Heart right ventricle (tissue), 16 donors: ENCODE results near the gene PIGC. TPM values are rescaled to one million over a fixed set of nuclear protein-coding genes. Genes with fewer than 3 reads are reported as not detected.

Source experiments
- ATAC-seq, 8 donors: fragments of 200-7000 bp; cut with Tn5 transposase; one replicate each; pipeline ENCODE4 v1.9.1; 2020; ENCODE audit warnings: mild to moderate bottlenecking in 8 of 8, moderate library complexity in 8 of 8, moderate number of reproducible peaks in 1 of 8
- DNase-seq, 2 donors: peaks; one replicate each; pipeline ENCODE4 v3.0.0-alpha.2; 2020
- H3K27ac ChIP-seq, 10 donors: fragments of 200-600 bp; sonication (generic) in 2 of 10; one replicate each; pipeline versions ENCODE4 v1.5.0 to v1.8.0; 2020 to 2022; ENCODE audit warnings: mild to moderate bottlenecking in 3 of 10
- H3K27me3 ChIP-seq, 7 donors: fragments of 200-600 bp; one replicate each; pipeline ENCODE4 v1.8.0; 2021 to 2022; ENCODE audit warnings: mild to moderate bottlenecking in 2 of 7
- H3K36me3 ChIP-seq, 9 donors: fragments of 200-600 bp; sonication (generic) in 1 of 9; one replicate each; pipeline versions ENCODE4 v1.5.0 to v1.8.0; 2020 to 2022; ENCODE audit warnings: mild to moderate bottlenecking in 2 of 9
- H3K4me1 ChIP-seq, 9 donors: fragments of 200-600 bp; sonication (generic) in 1 of 9; one replicate each; pipeline versions ENCODE4 v1.5.0 to v1.8.0; 2020 to 2022; ENCODE audit warnings: mild to moderate bottlenecking in 4 of 9
- H3K4me3 ChIP-seq, 10 donors: fragments of 200-600 bp; sonication (generic) in 2 of 10; one replicate each; pipeline versions ENCODE4 v1.5.0 to v1.8.0; 2020 to 2022; ENCODE audit warnings: mild to moderate bottlenecking in 7 of 10, moderate library complexity in 2 of 10
- H3K9me3 ChIP-seq, 11 donors: fragments of 200-600 bp in 10 of 11; sonication (generic) in 2 of 11; one replicate each; pipeline versions ENCODE4 v1.5.0 to v1.8.0; 2013 to 2022; ENCODE audit warnings: mild to moderate bottlenecking in 2 of 11, control low read depth in 1 of 11, moderate library complexity in 1 of 11
- CTCF ChIP-seq, 9 donors: fragments of 200-600 bp; sonication (generic) in 2 of 9; IDR thresholded peaks; one replicate each; pipeline versions ENCODE4 v1.5.0 to v1.8.0; 2021 to 2022; ENCODE audit warnings: antibody characterized with exemption in 9 of 9, mild to moderate bottlenecking in 5 of 9, moderate library complexity in 1 of 9
- WGBS, 2 donors: extraction: QIAGEN DNeasy Blood & Tissue Kit; methylation state at CpG; one replicate each; pipeline ENCODE4 v1.1.7; 2013; ENCODE audit warnings: inconsistent platforms in 1 of 2; 5-methylcytosine and 5-hydroxymethylcytosine counted together
- intact Hi-C, 10 donors: fragments of 100-400 bp; cut with DNase I; formaldehyde crosslinking; loops; one replicate each; pipeline versions ENCODE4 v1.11.1 to v1.14.2; 2022
- polyA plus RNA-seq, 2 donors: library from polyadenylated mRNA; stranded (reverse); fragments of 200-250 nt; gene quantifications; one replicate each; pipeline ENCODE4 v1.2.3, GENCODE V29; 2013
- total RNA-seq, 10 donors: library from RNA; stranded (reverse); fragmentation: NEBNext Ultra II Directional in 3 of 10; extraction: Animal tissue kit (Norgen Biotek cat#: 25700) in 3 of 10; gene quantifications; one replicate each; pipeline versions ENCODE4 v1.2.1 to v1.2.4, GENCODE V29; 2021 to 2023
- donor health status: Arrhythmogenic right ventricular cardiomyopathy.
- donor health status: ischemic (EF 13 %, LVEDD 7.1; RV severe dilation, severe dysfunction).
- donor health status: healthy with polysubstance abuse.
- donor health status: DM: no; HTN: yes; CAD: no.
- donor health status: DM: no; HTN: no; CAD: no.
- donor health status: ischemic (EF 25% LVEDD 6.9; RV normal size, moderate dysfunction).
- donor health status: ischemic (EF 25% LVEDD 5.7; RV mildly dilated, moderate dysfunction).
- donor health status: healthy.
- donor health status: DM: yes; HTN: yes; CAD: no.
- donor health status: Ischemic cardiomyopathy.
- donor health status: ischemic (EF 35%, LVEDD 5.7; RV mildly dilated, moderate dysfunction).
- donor health status: nonischemic (EF 11% LVEDD 7.7; RV severe dilation, severe dysfunction).
- donor health status: DM: yes; HTN: yes; CAD: no.
- donor health status: PGD.
- donor health status: ischemic (EF 29% LVEDD 5.4; RV normal size, mild dysfunction).
- donor health status: nonischemic (EF 23%, LVEDD 6.1; RV moderate dilation, normal function).

Gene PIGC
- total and polyA plus RNA-seq, 12 donors: 9.3 to 21.2 (median 13.9) TPM

- intact Hi-C loops: no loop called here
- Histone ChIP-seq H3K36me3 (no peaks in the 10 kb centered on the region), H3K27ac (no peak overlapping the region), H3K9me3 (no peaks in the 10 kb centered on the region), H3K4me1 (peaks cover 0 to 12% (median 0%) of the 10 kb centered on the region in 9 donors), H3K4me3 (no peak overlapping the region), H3K27me3 (no peaks in the 10 kb centered on the region)
- DNase-seq (no peak), ATAC-seq (no peak)
- TF ChIP-seq CTCF (IDR thresholded peaks at IDR 0.05): no peak
These were observed 39.6 kb upstream of the PIGC start for GRCh38 chr1:172483448-172483847.

GRCh38 chr1:172482044-172482443 is 38.2 kb upstream of the PIGC start:
- WGBS, 2 donors: 0 to 25% methylated on average over 1 of the region's 1 CpG
- no peak for TF ChIP-seq CTCF (IDR thresholded peaks at IDR 0.05)
- Histone ChIP-seq H3K27me3 (no peaks in the 10 kb centered on the region), H3K4me3 (no peak overlapping the region), H3K9me3 (no peaks in the 10 kb centered on the region), H3K4me1 (peaks cover 0 to 7% (median 0%) of the 10 kb centered on the region in 9 donors), H3K36me3 (no peaks in the 10 kb centered on the region), H3K27ac (no peak overlapping the region)
- no peak for DNase-seq
- intact Hi-C loops: no loop called here
- ATAC-seq: no peak

GRCh38 chr1:172480431-172480830 is 36.6 kb upstream of the PIGC start:
- Histone ChIP-seq H3K4me3 (no peak overlapping the region), H3K27ac (no peak overlapping the region), H3K4me1 (no peaks in the 10 kb centered on the region), H3K27me3 (no peaks in the 10 kb centered on the region), H3K36me3 (no peaks in the 10 kb centered on the region), H3K9me3 (no peaks in the 10 kb centered on the region)
- 82 to 85% methylated on average over 3 of the region's 3 CpGs for WGBS, 2 donors
- intact Hi-C loops: no loop called here
- no peak for TF ChIP-seq CTCF (IDR thresholded peaks at IDR 0.05)
- ATAC-seq: no peak
- no peak for DNase-seq

- Histone ChIP-seq H3K4me3 (no peak overlapping the region), H3K27ac (no peak overlapping the region), H3K4me1 (peaks cover 0 to 8% (median 0%) of the 10 kb centered on the region in 9 donors), H3K9me3 (no peaks in the 10 kb centered on the region), H3K36me3 (no peaks in the 10 kb centered on the region), H3K27me3 (no peaks in the 10 kb centered on the region)
- no peak for ATAC-seq
- TF ChIP-seq CTCF (IDR thresholded peaks at IDR 0.05): no peak
- no peak for DNase-seq
- intact Hi-C loops: no loop called here
These were observed 34.6 kb upstream of the PIGC start for GRCh38 chr1:172478485-172478884.

- intact Hi-C loops: no loop called here
- TF ChIP-seq CTCF (IDR thresholded peaks at IDR 0.05): no peak
- Histone ChIP-seq H3K4me1 (peaks cover 0 to 14% (median 0%) of the 10 kb centered on the region in 9 donors), H3K4me3 (no peak overlapping the region), H3K36me3 (no peaks in the 10 kb centered on the region), H3K27ac (no peak overlapping the region), H3K27me3 (no peaks in the 10 kb centered on the region), H3K9me3 (no peaks in the 10 kb centered on the region)
- ATAC-seq (no peak), DNase-seq (no peak)
- 90 to 93% methylated on average over 1 of the region's 1 CpG for WGBS, 2 donors
These were observed 33.9 kb upstream of the PIGC start for GRCh38 chr1:172477741-172478140.
